A673 (cell line): Measurements from ENCODE around the gene TMEM95. TPM values are rescaled to one million over a fixed set of nuclear protein-coding genes. Genes with fewer than 3 reads are reported as not detected.

ENCODE experiments used
- Bru-seq: library from RNA; stranded (reverse); fragments of 400-500 nt; gene quantifications from one replicate; lab custom pipeline; 2021; lab: Mats Ljungman, UMichigan
- BruChase-seq, 2 experiments: library from RNA; stranded (reverse); fragments of 400-500 nt; gene quantifications; one replicate each; lab custom pipeline; 2021; lab: Mats Ljungman, UMichigan
- BruUV-seq: library from RNA; stranded (reverse); fragments of 400-500 nt; replicated peaks from 2 replicates; lab custom pipeline; 2021; lab: Mats Ljungman, UMichigan
- CTCF ChIA-PET: fragments of 300-600 bp; sonication (Branson Sonifier 250); formaldehyde crosslinking; loops from one replicate; lab custom pipeline; 2022; ENCODE audit warnings: antibody characterized with exemption; lab: Charles Lee
- POLR2A ChIA-PET: fragments of 300-600 bp; sonication (Branson Sonifier 250); formaldehyde crosslinking; loops from one replicate; lab custom pipeline; 2022; ENCODE audit warnings: antibody characterized with exemption; ENCODE audit not compliant: low non-redundant PET; lab: Charles Lee
- DNase-seq: peaks from one replicate; pipeline ENCODE4 v3.0.0-alpha.2; 2015; ENCODE audit warnings: low spot score
- H3K27ac ChIP-seq: fragments of 200-600 bp; sonication (generic); 2 replicates; pipeline ENCODE4 v1.5.1; 2016; ENCODE audit warnings: mixed run types, low read depth, mild to moderate bottlenecking, mixed read lengths, antibody characterized with exemption, low read length; ENCODE audit not compliant: poor library complexity, severe bottlenecking
- H3K27me3 ChIP-seq: fragments of 200-600 bp; sonication (generic); replicated peaks from 2 replicates; pipeline ENCODE4 v1.6.1; 2017; ENCODE audit warnings: mixed run types, low read depth, mild to moderate bottlenecking, mixed read lengths, antibody characterized with exemption, low read length; ENCODE audit not compliant: insufficient read depth, poor library complexity
- H3K36me3 ChIP-seq: fragments of 200-600 bp; sonication (generic); 2 replicates; pipeline ENCODE4 v1.6.1; 2016; ENCODE audit warnings: mixed run types, mild to moderate bottlenecking, mixed read lengths, antibody characterized with exemption, low read length; ENCODE audit not compliant: insufficient read depth, poor library complexity, severe bottlenecking
- H3K4me1 ChIP-seq: fragments of 200-600 bp; sonication (generic); 2 replicates; pipeline ENCODE4 v1.6.1; 2017; ENCODE audit warnings: mixed run types, mild to moderate bottlenecking, mixed read lengths, antibody characterized with exemption, low read length; ENCODE audit not compliant: insufficient read depth, poor library complexity, severe bottlenecking
- H3K4me3 ChIP-seq: fragments of 200-600 bp; sonication (generic); 2 replicates; pipeline ENCODE4 v1.5.1; 2016; ENCODE audit warnings: low read depth, mixed run types, mild to moderate bottlenecking, mixed read lengths, low read length; ENCODE audit not compliant: poor library complexity, severe bottlenecking
- H3K9me3 ChIP-seq: fragments of 200-600 bp; sonication (generic); 2 replicates; pipeline ENCODE4 v1.6.1; 2016; ENCODE audit warnings: mixed run types, low read depth, mild to moderate bottlenecking, mixed read lengths, antibody characterized with exemption, low read length; ENCODE audit not compliant: poor library complexity, severe bottlenecking
- EZH2 ChIP-seq: fragments of 200-600 bp; sonication (generic); IDR thresholded peaks from 2 replicates; pipeline ENCODE4 v1.6.1; 2017; ENCODE audit warnings: borderline replicate concordance, low read depth, mild to moderate bottlenecking, mixed read lengths, antibody characterized with exemption, low read length; ENCODE audit not compliant: poor library complexity, severe bottlenecking
- intact Hi-C: fragments of 100-400 bp; cut with micrococcal nuclease; formaldehyde crosslinking; loops from one replicate; pipeline ENCODE4 v1.10.0; 2022; ENCODE audit not compliant: unreplicated experiment
- long read RNA-seq: library from polyadenylated mRNA; stranded (forward); transcript quantifications from one replicate; pipeline ENCODE4 v2.0.0, GENCODE V29; 2022
- total RNA-seq: library from RNA; stranded (reverse); gene quantifications from 2 replicates; pipeline ENCODE4 v1.2.3, GENCODE V29; 2021
- TF ChIP-seq, protein P1 (sequence below): fragments of 300-800, 200-600 bp; sonication (generic); conservative IDR thresholded peaks from 2 replicates; pipeline ENCODE4 v1.5.1; 2017; ENCODE audit warnings: low read depth, mild to moderate bottlenecking, antibody characterized with exemption, low read length, moderate library complexity, mixed read lengths

Gene TMEM95
- total RNA-seq (not detected in 2 replicates), Bru-seq, nascent RNA (not detected), BruChase-seq, experiment 1, labeled RNA remaining after a 2-hour chase (percentile 24 among the genes with signal in this experiment), BruChase-seq, experiment 2, labeled RNA remaining after a 6-hour chase (percentile 13 among the genes with signal in this experiment)
- long read RNA-seq: 0 reads

GRCh38 chr17:7355053-7355452 lies at the start of gene TMEM95:
TMEM95 (plus strand) TSS chr17:7355156; CDS start chr17:7355205, 49 bp downstream.
- H3K27ac ChIP-seq: no peak within 1 kb of the TSS
- no TSS peak for BruUV-seq
- peak; percentile 70 for DNase-seq
- intact Hi-C loops: loop anchor here (5.0 to 10.0 kb wide), 2 partner anchors 82 to 130 kb away; partner anchors contain the start of genes FGF11, POLR2A, SLC35G6 and TMEM102
- H3K27me3 ChIP-seq: no peaks in the 10 kb centered on the region
- TF ChIP-seq, protein P1, sequence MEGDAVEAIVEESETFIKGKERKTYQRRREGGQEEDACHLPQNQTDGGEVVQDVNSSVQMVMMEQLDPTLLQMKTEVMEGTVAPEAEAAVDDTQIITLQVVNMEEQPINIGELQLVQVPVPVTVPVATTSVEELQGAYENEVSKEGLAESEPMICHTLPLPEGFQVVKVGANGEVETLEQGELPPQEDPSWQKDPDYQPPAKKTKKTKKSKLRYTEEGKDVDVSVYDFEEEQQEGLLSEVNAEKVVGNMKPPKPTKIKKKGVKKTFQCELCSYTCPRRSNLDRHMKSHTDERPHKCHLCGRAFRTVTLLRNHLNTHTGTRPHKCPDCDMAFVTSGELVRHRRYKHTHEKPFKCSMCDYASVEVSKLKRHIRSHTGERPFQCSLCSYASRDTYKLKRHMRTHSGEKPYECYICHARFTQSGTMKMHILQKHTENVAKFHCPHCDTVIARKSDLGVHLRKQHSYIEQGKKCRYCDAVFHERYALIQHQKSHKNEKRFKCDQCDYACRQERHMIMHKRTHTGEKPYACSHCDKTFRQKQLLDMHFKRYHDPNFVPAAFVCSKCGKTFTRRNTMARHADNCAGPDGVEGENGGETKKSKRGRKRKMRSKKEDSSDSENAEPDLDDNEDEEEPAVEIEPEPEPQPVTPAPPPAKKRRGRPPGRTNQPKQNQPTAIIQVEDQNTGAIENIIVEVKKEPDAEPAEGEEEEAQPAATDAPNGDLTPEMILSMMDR: no peak
- TF ChIP-seq EZH2: no peak
- POLR2A ChIA-PET: no interaction called here
- peaks cover 27% of the 10 kb centered on the region for H3K4me1 ChIP-seq
- CTCF ChIA-PET: interaction anchor here (0.9 to 1.7 kb wide), 3 partner anchors 205 to 234 kb away, joined by 3 to 11 read pairs (median 4); no protein-coding TSS in a partner anchor
- no peaks in the 10 kb centered on the region for H3K9me3 ChIP-seq
- H3K36me3 ChIP-seq: no peaks in the 10 kb centered on the region
- H3K4me3 ChIP-seq: no peak within 1 kb of the TSS

DNA sequence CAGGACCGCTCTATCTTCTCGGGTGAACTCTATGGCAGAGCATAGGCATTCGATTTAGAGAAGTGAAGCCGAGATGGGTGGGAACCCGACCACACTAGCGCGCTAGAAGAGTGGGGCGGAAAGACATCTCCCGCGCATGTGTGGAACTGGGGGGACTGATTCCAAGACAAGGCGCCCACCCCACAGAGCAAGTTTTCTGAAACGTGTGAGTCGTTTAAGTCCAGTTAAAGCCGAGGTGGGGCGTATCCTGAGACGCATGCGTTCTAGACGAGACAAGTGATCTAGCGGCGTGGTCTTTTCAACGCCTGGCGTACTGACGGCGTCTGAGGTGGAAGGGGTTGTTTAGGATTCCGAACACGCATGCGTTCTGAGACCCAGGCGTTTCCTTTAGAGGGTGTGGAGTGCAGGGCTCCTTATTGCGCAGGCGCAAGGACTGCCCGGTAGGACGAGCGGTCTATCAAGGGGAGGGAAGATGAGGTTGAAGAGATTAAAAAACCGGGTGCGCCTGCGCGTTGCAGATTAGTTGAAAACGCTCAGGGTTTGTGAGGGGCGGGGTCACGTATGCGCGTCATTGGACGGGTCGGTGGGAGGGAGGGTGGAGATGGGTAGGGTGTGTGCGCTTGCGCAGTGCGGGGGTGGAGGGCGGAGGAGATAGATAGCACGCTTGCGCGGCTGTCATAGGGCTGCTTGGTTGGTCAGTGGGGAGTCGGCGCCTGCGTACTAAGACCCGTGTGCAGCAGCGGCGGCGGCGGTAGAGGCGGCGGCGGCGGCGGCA lies 47.9 kb upstream of the TMEM95 start, which contains the start of gene EIF5A:
TSS of gene EIF5A (plus strand) at position 718 of the 775 bp plus-strand sequence. CDS start 2,008 bp downstream, outside the sequence.
- Histone ChIP-seq H3K9me3 (no peaks in the 10 kb centered on the region), H3K4me1 (peaks cover 19% of the 10 kb centered on the region), H3K27ac (peak within 1 kb of the TSS; percentile 99), H3K36me3 (peaks cover 28% of the 10 kb centered on the region), H3K27me3 (no peaks in the 10 kb centered on the region), H3K4me3 (peak within 1 kb of the TSS; percentile 94)
- TF ChIP-seq, protein P1: no peak
- no peak for TF ChIP-seq EZH2
- CTCF ChIA-PET: no interaction called here
- BruUV-seq: no TSS peak
- intact Hi-C loops: loop anchor here (5.0 kb wide), 1 partner anchor 55 kb away; the partner anchor contains the start of genes CTDNEP1 and ELP5
- POLR2A ChIA-PET: interaction anchor here (0.6 kb wide), 1 partner anchor 379 kb away, joined by 4 read pairs; no protein-coding TSS in a partner anchor
- peak; percentile 100 for DNase-seq
